GM15510 (cell line): ENCODE measurements around the gene CHST3.

ENCODE experiments used
- POLR2A ChIP-seq: IDR thresholded peaks from 3 replicates; pipeline ENCODE4 v1.6.1; 2011; ENCODE audit warnings: borderline replicate concordance; ENCODE audit not compliant: insufficient read length; ENCODE audit errors: extremely low read depth

Gene CHST3

GRCh38 chr10:71978476-71978875 is 14.3 kb downstream of the CHST3 start:
- TF ChIP-seq POLR2A: no peak

GRCh38 chr10:71978988-71979691 is 14.9 kb downstream of the CHST3 start:
- no peak for TF ChIP-seq POLR2A

GRCh38 chr10:71979692-71980062 is 15.5 kb downstream of the CHST3 start:
- TF ChIP-seq POLR2A: no peak

- TF ChIP-seq POLR2A: no peak
Measured at GRCh38 chr10:71980181-71981014, 16.2 kb downstream of the CHST3 start.

- no peak for TF ChIP-seq POLR2A
Measured at GRCh38 chr10:71981015-71981875, 17.1 kb downstream of the CHST3 start.

GRCh38 chr10:71981876-71982230 is 17.7 kb downstream of the CHST3 start:
- TF ChIP-seq POLR2A: no peak

GRCh38 chr10:71982269-71983178 is 18.3 kb downstream of the CHST3 start:
- no peak for TF ChIP-seq POLR2A

GRCh38 chr10:71984126-71984808 is 20.1 kb downstream of the CHST3 start:
- no peak for TF ChIP-seq POLR2A

- no peak for TF ChIP-seq POLR2A
Measured at GRCh38 chr10:71984809-71985388, 20.7 kb downstream of the CHST3 start.

- no peak for TF ChIP-seq POLR2A
Measured at GRCh38 chr10:71985542-71986250, 21.5 kb downstream of the CHST3 start.

GRCh38 chr10:71989661-71990454 is 25.7 kb downstream of the CHST3 start:
- TF ChIP-seq POLR2A: no peak

- TF ChIP-seq POLR2A: no peak
Measured at GRCh38 chr10:71990706-71991269, 26.6 kb downstream of the CHST3 start.
